ENCODE measurements around the gene TRPV6.

DNA sequence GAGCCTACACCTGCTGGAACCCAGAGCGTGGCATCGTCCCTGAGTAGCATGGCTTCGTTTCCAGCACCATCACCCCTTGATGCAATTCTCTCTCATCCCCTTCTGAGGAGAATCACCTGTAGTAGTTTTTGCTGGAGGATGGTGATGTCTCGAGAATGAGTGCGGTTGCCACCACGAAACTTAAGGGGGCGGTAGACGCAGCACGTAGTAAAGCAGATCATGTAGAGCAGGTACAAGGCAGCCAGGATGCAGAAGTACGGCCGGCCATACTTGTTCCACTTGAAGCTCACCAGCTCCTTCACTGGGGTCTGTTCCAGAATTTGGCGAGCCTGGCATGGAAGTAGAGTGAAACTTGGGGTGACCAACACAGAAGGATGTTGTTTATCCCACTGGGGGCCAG is 39.9 kb upstream of the TRPV6 start:
- no peak for TF ChIP-seq POLR2A (IDR thresholded peaks at IDR 0.05)
- TF ChIP-seq, protein P1, sequence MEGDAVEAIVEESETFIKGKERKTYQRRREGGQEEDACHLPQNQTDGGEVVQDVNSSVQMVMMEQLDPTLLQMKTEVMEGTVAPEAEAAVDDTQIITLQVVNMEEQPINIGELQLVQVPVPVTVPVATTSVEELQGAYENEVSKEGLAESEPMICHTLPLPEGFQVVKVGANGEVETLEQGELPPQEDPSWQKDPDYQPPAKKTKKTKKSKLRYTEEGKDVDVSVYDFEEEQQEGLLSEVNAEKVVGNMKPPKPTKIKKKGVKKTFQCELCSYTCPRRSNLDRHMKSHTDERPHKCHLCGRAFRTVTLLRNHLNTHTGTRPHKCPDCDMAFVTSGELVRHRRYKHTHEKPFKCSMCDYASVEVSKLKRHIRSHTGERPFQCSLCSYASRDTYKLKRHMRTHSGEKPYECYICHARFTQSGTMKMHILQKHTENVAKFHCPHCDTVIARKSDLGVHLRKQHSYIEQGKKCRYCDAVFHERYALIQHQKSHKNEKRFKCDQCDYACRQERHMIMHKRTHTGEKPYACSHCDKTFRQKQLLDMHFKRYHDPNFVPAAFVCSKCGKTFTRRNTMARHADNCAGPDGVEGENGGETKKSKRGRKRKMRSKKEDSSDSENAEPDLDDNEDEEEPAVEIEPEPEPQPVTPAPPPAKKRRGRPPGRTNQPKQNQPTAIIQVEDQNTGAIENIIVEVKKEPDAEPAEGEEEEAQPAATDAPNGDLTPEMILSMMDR (IDR thresholded peaks at IDR 0.05) = no peak
- TF ChIP-seq EP300 (IDR thresholded peaks at IDR 0.05) = no peak
- no peak for TF ChIP-seq POLR2AphosphoS5 (IDR thresholded peaks at IDR 0.05)
